GM12801 (cell line): Measurements from ENCODE around the gene ZNF135.

Experiments
- TF ChIP-seq, protein P1 (sequence below): IDR thresholded peaks from one replicate; pipeline ENCODE4 v1.5.1; 2011; ENCODE audit warnings: control low read depth; ENCODE audit not compliant: insufficient read length; ENCODE audit errors: extremely low read depth

The ZNF135 gene

DNA sequence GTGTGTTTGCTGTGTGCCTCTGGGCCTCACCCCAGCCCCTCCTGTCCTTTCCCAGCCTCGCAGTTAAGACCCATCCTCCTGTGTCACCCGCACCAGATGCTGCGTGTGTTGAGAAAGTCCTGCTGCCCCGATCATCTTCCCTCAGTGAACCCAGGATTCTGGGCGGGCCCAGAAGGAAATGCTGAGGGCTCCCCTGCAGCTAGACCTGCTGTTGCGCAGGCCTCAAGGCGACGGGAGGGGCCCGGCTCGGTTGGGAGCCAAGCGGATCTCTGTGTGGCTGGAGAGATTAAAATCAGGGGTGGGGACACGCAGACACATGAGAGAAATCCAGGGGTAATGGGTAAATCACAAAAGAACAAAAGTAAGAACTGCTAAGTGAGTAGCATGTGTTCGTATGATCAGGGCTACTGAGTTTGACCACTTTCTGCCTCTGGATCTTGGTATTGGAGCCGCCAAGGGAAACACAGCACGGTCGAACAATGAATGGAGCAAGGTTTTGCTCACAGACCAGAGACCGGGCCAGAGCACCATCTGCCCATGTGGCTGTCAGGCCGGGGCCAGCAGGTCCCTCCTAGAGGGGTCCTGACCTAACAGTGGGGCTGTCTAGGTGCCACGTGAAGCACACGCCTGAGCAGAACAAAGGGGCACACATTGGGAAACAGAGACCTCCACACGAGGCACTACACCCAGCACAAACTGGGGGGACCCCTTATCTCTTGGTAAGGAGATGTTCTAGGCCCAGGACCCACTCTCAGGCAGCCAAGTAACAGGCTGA is 18.1 kb upstream of the ZNF135 start:
- TF ChIP-seq, protein P1, sequence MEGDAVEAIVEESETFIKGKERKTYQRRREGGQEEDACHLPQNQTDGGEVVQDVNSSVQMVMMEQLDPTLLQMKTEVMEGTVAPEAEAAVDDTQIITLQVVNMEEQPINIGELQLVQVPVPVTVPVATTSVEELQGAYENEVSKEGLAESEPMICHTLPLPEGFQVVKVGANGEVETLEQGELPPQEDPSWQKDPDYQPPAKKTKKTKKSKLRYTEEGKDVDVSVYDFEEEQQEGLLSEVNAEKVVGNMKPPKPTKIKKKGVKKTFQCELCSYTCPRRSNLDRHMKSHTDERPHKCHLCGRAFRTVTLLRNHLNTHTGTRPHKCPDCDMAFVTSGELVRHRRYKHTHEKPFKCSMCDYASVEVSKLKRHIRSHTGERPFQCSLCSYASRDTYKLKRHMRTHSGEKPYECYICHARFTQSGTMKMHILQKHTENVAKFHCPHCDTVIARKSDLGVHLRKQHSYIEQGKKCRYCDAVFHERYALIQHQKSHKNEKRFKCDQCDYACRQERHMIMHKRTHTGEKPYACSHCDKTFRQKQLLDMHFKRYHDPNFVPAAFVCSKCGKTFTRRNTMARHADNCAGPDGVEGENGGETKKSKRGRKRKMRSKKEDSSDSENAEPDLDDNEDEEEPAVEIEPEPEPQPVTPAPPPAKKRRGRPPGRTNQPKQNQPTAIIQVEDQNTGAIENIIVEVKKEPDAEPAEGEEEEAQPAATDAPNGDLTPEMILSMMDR, result no peak

DNA sequence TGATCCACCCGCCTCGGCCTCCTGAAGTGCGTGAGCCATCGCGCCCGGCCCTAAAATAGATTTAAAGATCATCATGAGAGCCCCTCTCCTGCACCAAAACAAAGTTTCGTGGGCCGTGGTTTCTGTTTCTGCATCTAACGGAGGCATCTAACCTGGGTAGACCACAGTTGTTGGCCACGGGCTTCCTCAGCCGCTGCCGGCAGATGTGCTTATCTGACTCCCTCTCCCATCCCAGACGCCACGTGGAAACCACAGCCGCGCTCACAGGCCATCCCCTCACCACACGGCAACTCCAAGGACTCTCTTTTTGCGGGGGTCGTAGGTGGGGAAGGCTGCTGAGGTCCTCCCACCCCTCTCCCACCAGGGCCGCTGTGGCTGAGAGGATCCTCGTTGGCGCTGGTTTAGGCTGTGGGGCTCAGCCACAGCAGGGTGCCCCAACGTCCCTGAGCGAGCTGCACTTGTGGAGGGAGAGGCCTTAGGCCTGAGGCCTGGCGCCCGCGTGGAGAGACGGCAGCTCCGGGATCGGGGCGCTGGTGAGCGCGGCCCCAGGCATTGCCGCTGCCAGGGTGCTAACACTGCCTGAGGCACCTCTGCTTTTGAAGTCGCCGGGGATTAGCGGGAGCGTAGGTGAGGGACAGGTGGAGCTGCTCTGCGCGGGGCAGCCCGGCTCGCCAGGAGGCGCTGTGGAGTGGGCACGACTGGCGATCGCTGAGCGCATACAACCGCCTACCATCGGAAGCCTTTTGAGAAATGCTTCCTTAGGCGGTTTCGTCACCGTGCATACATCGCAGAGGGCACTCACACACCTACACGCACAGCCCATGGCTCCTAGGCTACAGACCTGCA is 16.4 kb upstream of the ZNF135 start:
- TF ChIP-seq, protein P1, result no peak

DNA sequence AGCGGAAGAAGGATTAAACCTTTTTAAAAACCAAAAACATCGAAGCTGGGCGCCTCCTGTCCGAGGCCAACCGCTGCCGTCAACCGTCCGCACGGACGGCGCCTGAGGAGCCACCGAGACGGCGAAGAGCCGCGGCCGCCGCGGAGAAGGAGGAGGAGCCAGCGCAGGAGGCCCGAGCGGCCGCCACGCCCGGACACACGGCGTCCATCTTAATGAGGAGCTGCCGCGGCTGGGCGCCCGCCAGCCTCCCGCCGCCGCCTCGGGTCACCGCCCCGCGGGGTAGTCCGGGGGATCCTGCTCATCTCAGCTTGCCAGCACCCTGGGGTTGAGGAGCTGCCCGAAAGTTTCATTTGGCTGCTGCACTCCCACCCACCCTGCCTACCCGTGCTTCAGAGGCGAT is 14.7 kb upstream of the ZNF135 start:
- TF ChIP-seq, protein P1, result no peak

DNA sequence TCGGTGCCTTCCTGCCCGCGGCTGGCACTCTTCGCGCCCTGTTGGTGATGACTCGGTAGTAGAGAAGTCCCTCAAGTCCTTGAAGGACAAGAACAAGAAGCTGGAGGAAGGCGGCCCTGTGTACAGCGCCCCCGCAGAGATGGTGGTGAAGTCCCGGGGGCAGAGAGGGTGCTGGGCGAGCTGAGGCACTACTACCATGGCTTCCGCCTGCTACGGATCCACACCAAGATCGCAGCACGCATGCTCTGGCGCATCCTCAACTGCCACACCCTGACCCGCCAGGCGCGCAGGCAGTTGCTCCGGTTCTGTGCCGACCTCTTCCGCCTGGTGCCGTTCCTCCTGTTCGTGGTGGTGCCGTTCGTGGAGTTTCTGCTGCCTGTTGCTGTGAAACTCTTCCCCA is 14.2 kb upstream of the ZNF135 start:
- TF ChIP-seq, protein P1, result no peak

DNA sequence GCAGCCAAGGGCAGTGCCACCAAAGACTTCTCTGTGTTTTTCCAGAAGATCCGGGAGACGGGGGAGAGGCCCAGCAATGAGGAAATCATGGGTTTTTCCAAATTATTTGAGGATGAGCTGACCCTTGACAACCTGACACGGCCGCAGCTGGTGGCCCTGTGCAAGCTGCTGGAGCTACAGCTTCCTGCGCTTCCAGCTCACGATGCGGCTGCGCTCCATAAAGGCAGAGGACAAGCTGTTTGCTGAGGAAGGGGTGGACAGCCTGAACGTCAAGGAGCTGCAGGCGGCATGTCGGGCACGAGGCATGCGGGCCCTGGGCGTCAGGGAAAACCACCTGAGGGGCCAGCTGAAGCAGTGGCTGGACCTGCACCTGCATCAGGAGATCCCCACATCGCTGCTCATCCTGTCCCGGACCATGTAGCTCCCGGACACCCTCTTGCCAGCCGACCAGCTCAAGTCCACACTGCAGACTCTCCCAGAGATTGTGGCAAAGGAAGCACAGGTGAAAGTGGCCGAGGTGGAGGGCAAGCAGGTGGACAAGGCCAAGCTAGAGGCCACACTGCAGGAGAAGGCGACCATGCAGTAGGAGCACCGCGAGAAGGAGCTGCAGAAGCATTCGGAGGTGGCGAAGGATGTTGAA is 13.6 kb upstream of the ZNF135 start:
- TF ChIP-seq, protein P1, result no peak

DNA sequence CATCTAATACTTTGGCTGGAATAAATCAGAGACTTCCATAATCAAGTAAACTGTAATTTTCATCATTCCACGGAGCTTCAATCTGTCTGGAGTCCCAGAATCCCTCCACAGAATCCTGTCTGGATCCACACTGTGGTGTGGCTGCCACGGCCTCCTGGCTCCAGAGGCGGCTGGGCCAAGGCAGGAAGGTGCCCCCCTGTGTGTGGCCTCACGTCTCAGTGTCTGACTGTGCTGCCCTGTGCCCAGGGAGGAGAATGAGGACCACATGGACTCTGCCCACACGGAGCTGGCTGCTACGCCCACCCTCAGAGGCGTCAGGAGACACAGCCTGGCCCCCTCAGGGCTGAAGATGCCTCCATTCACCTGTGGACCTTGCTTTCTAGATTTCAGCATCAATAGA is 12.2 kb upstream of the ZNF135 start:
- TF ChIP-seq, protein P1, result no peak

DNA sequence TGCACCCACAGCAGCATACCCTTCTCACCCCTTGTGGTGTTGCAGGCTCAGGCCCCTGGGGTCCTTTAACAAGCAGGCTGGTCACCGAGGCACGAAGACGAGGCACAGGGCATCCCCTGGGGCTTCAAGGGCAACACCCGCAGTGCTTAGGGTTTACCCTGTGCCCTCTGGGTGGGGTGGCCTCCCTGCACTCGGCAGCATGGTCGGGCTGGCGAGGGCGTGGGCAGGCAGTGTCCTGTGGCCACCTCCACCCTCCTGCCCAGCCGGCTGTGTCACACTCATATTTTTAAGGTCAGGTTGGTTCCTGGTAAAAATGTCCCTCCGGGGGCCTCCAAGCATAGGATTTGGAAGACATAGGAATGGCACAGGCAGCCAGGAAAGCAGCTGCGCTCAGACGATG is 11.4 kb upstream of the ZNF135 start:
- TF ChIP-seq, protein P1, result no peak
